ENCODE results near the gene FBXW2.

The FBXW2 gene

GRCh38 chr9:120770931-120771330 lies 22.3 kb downstream of the FBXW2 start:
- no peak for TF ChIP-seq ZFX (IDR thresholded peaks at IDR 0.05; ENCODE audit: borderline replicate concordance)
- no peak for TF ChIP-seq CTCF (IDR thresholded peaks at IDR 0.05)
- H3K27ac ChIP-seq: no peak overlapping the region

- TF ChIP-seq CTCF (IDR thresholded peaks at IDR 0.05) (no peak), ZFX (IDR thresholded peaks at IDR 0.05; ENCODE audit: borderline replicate concordance) (no peak)
- H3K27ac ChIP-seq: no peak overlapping the region
Measured at GRCh38 chr9:120768886-120769285, 24.3 kb downstream of the FBXW2 start.

- H3K27ac ChIP-seq: no peak overlapping the region
- no peak for TF ChIP-seq CTCF (IDR thresholded peaks at IDR 0.05)
- no peak for TF ChIP-seq ZFX (IDR thresholded peaks at IDR 0.05; ENCODE audit: borderline replicate concordance)
Measured at GRCh38 chr9:120768247-120768646, 25.0 kb downstream of the FBXW2 start.

GRCh38 chr9:120767451-120767850 lies 25.8 kb downstream of the FBXW2 start:
- no peak overlapping the region for H3K27ac ChIP-seq
- TF ChIP-seq CTCF (IDR thresholded peaks at IDR 0.05) (no peak), ZFX (IDR thresholded peaks at IDR 0.05; ENCODE audit: borderline replicate concordance) (no peak)

GRCh38 chr9:120765910-120766425 lies 27.2 kb downstream of the FBXW2 start:
- no peak overlapping the region for H3K27ac ChIP-seq
- TF ChIP-seq ZFX (IDR thresholded peaks at IDR 0.05; ENCODE audit: borderline replicate concordance): no peak
- no peak for TF ChIP-seq CTCF (IDR thresholded peaks at IDR 0.05)

GRCh38 chr9:120764476-120764875 lies 28.7 kb downstream of the FBXW2 start:
- H3K27ac ChIP-seq: no peak overlapping the region
- TF ChIP-seq CTCF (IDR thresholded peaks at IDR 0.05) (no peak), ZFX (IDR thresholded peaks at IDR 0.05; ENCODE audit: borderline replicate concordance) (no peak)

- no peak for TF ChIP-seq ZFX (IDR thresholded peaks at IDR 0.05; ENCODE audit: borderline replicate concordance)
- no peak for TF ChIP-seq CTCF (IDR thresholded peaks at IDR 0.05)
- no peak overlapping the region for H3K27ac ChIP-seq
Measured at GRCh38 chr9:120761006-120761405, 32.2 kb downstream of the FBXW2 start.

Measured in 22Rv1 (cell line).